Tibial nerve (tissue), 4 donors: ENCODE data around the gene LSM2. TPM values are rescaled to one million over a fixed set of nuclear protein-coding genes. Genes with fewer than 3 reads are reported as not detected.

Experiments
- DNase-seq, 2 donors: peaks; one replicate each; pipeline ENCODE4 v3.0.0-alpha.2; 2019; ENCODE audit warnings: low spot score in 2 of 2
- H3K27ac ChIP-seq, 4 donors: fragments of 200-600 bp; sonication (generic) in 3 of 4; one replicate each; pipeline ENCODE4 v1.5.1; 2017 to 2019; ENCODE audit warnings: mild to moderate bottlenecking in 1 of 4
- H3K27me3 ChIP-seq, 2 donors: fragments of 200-600 bp; sonication (generic) in 1 of 2; one replicate each; pipeline versions ENCODE4 v1.5.1 to v1.6.0; 2017 to 2019
- H3K36me3 ChIP-seq, 3 donors: fragments of 200-600 bp; sonication (generic); one replicate each; pipeline ENCODE4 v1.5.1; 2018 to 2019
- H3K4me1 ChIP-seq, 4 donors: fragments of 200-600 bp; sonication (generic) in 3 of 4; one replicate each; pipeline ENCODE4 v1.5.1; 2017 to 2019
- H3K4me3 ChIP-seq, 4 donors: fragments of 200-600 bp; sonication (generic) in 3 of 4; one replicate each; pipeline ENCODE4 v1.5.1; 2017 to 2019; ENCODE audit warnings: mild to moderate bottlenecking in 1 of 4, moderate library complexity in 1 of 4
- H3K9me3 ChIP-seq, 4 donors: fragments of 200-600 bp; sonication (generic) in 3 of 4; one replicate each; pipeline ENCODE4 v1.5.1; 2017 to 2019
- CTCF ChIP-seq, 5 experiments: fragments of 200-600 bp in 3 of 5; fragments of 450-650 bp in 2 of 5; sonication (generic) in 3 of 5; IDR thresholded peaks; one replicate each; pipeline ENCODE4 v1.5.1; 2016 to 2019; ENCODE audit warnings: antibody characterized with exemption in 5 of 5, mild to moderate bottlenecking in 3 of 5, moderate library complexity in 2 of 5
- EP300 ChIP-seq, 2 donors: sonication (generic); formaldehyde crosslinking; IDR thresholded peaks; one replicate each; pipeline ENCODE4 v1.6.1; 2017; ENCODE audit warnings: antibody characterized with exemption in 2 of 2, mild to moderate bottlenecking in 1 of 2
- POLR2A ChIP-seq, 2 donors: fragments of 450-650 bp; IDR thresholded peaks; one replicate each; pipeline ENCODE4 v1.6.1; 2017; ENCODE audit warnings: antibody characterized with exemption in 2 of 2, mild to moderate bottlenecking in 2 of 2, moderate library complexity in 2 of 2
- WGBS, 2 donors: methylation state at CpG; one replicate each; pipeline ENCODE4 v1.1.5; 2018; 5-methylcytosine and 5-hydroxymethylcytosine counted together
- total RNA-seq, 4 donors: library from RNA; depleted of rRNA; stranded (reverse); fragments of >200 nt; gene quantifications; one replicate each; pipeline ENCODE4 v1.1.0, GENCODE V29; 2016

Gene LSM2
- total RNA-seq, 4 donors from 2014 or later, result 23.9 to 31.8 (median 28.4) TPM

GRCh38 chr6:31776989-31777666 is 29.6 kb downstream of the LSM2 start, which contains the start of gene VWA7:
TSS of gene VWA7 (minus strand) at chr6:31777328. CDS start at chr6:31776779, 549 bp downstream.
- TF ChIP-seq CTCF (IDR thresholded peaks at IDR 0.05), result no peak
- no peak for TF ChIP-seq EP300 (IDR thresholded peaks at IDR 0.05)
- no peak for TF ChIP-seq POLR2A (IDR thresholded peaks at IDR 0.05)
- Histone ChIP-seq H3K4me3 (no peak within 1 kb of the TSS), H3K27me3 (no peaks in the 10 kb centered on the region), H3K9me3 (no peaks in the 10 kb centered on the region), H3K27ac (peak within 1 kb of the TSS in 2 of 4 donors; percentile 5 to 32), H3K4me1 (peaks cover 0 to 10% (median 9%) of the 10 kb centered on the region in 4 donors), H3K36me3 (peaks cover 0 to 45% (median 20%) of the 10 kb centered on the region in 3 donors)
- no peak for DNase-seq
- 13 to 16% methylated on average over 14 to 15 of the region's 15 CpGs for WGBS, 2 donors

- TF ChIP-seq EP300 (IDR thresholded peaks at IDR 0.05), result no peak
- no peak for TF ChIP-seq POLR2A (IDR thresholded peaks at IDR 0.05)
- no peak for TF ChIP-seq CTCF (IDR thresholded peaks at IDR 0.05)
- peaks cover 0 to 39% (median 19%) of the 10 kb centered on the region in 3 donors for H3K36me3 ChIP-seq
- no peak for DNase-seq
- 46 to 52% methylated on average over 10 to 14 of the region's 14 CpGs for WGBS, 2 donors
- no peak overlapping the region for H3K4me3 ChIP-seq
- H3K27ac ChIP-seq, result peak overlapping the region in 2 of 4 donors; percentile 5 to 32
- peaks cover 0 to 10% (median 9%) of the 10 kb centered on the region in 4 donors for H3K4me1 ChIP-seq
- no peaks in the 10 kb centered on the region for H3K9me3 ChIP-seq
- no peaks in the 10 kb centered on the region for H3K27me3 ChIP-seq
Measured at GRCh38 chr6:31776485-31776988, 30.2 kb downstream of the LSM2 start.

- TF ChIP-seq CTCF (IDR thresholded peaks at IDR 0.05), result no peak
- no peak for TF ChIP-seq EP300 (IDR thresholded peaks at IDR 0.05)
- TF ChIP-seq POLR2A (IDR thresholded peaks at IDR 0.05), result no peak
- WGBS, 2 donors, result 86 to 91% methylated on average over 25 to 31 of the region's 32 CpGs
- H3K27ac ChIP-seq, result peak overlapping the region in 1 of 4 donors; percentile 32
Measured at GRCh38 chr6:31775633-31776484, 30.9 kb downstream of the LSM2 start.

GRCh38 chr6:31775184-31775583 is 31.6 kb downstream of the LSM2 start:
- no peak overlapping the region for H3K27ac ChIP-seq
- H3K27me3 ChIP-seq, result no peaks in the 10 kb centered on the region
- 81 to 92% methylated on average over 4 of the region's 4 CpGs for WGBS, 2 donors
- H3K9me3 ChIP-seq, result no peaks in the 10 kb centered on the region
- peaks cover 0 to 10% (median 9%) of the 10 kb centered on the region in 4 donors for H3K4me1 ChIP-seq
- DNase-seq, result no peak
- TF ChIP-seq EP300 (IDR thresholded peaks at IDR 0.05) (no peak), CTCF (IDR thresholded peaks at IDR 0.05) (no peak), POLR2A (IDR thresholded peaks at IDR 0.05) (no peak)
- H3K36me3 ChIP-seq, result peaks cover 0 to 26% (median 14%) of the 10 kb centered on the region in 3 donors
- H3K4me3 ChIP-seq, result no peak overlapping the region

More at GRCh38 chr6:31775633-31776484, 30.9 kb downstream of the LSM2 start:
- H3K4me3 ChIP-seq, result no peak overlapping the region
- H3K9me3 ChIP-seq, result no peaks in the 10 kb centered on the region
- no peak for DNase-seq
- no peaks in the 10 kb centered on the region for H3K27me3 ChIP-seq
- H3K36me3 ChIP-seq, result peaks cover 0 to 32% (median 15%) of the 10 kb centered on the region in 3 donors
- H3K4me1 ChIP-seq, result peaks cover 0 to 10% (median 9%) of the 10 kb centered on the region in 4 donors
